ENCODE data around the gene ASCL3. TPM values are rescaled to one million over a fixed set of nuclear protein-coding genes. Genes with fewer than 3 reads are reported as not detected.

The ASCL3 gene
- total RNA-seq, 1 donor from 2014 or later = not detected

DNA sequence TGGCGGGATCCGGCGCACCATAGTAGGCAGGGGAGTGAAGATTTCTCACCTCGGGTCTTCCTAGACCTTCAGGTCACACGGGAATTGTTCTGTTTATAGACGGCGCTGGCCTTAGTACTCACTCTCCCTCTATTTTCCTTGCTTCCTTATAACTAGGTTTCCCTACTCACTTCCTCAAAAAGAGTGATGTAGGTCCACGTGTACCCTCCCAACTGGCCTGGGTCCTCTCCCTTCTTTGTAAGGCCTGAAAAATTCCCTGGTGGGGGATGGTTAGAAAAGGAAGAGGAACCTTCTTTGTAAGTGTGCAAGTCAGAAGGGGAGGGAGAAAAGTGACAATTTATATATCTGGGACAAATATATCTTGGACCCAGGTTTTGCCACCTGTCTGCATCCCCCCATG is 24.4 kb upstream of the ASCL3 start:
- H3K27ac ChIP-seq = no peak overlapping the region
- H3K36me3 ChIP-seq = no peaks in the 10 kb centered on the region
- no peaks in the 10 kb centered on the region for H3K27me3 ChIP-seq
- H3K9me3 ChIP-seq = no peaks in the 10 kb centered on the region
- no peak for TF ChIP-seq CTCF (IDR thresholded peaks at IDR 0.05)
- H3K4me1 ChIP-seq = peaks cover 18% of the 10 kb centered on the region
- no peak for ATAC-seq
- DNase-seq = no peak
- no peak overlapping the region for H3K4me3 ChIP-seq
- intact Hi-C loops (cut with DNase I) = no loop called here

DNA sequence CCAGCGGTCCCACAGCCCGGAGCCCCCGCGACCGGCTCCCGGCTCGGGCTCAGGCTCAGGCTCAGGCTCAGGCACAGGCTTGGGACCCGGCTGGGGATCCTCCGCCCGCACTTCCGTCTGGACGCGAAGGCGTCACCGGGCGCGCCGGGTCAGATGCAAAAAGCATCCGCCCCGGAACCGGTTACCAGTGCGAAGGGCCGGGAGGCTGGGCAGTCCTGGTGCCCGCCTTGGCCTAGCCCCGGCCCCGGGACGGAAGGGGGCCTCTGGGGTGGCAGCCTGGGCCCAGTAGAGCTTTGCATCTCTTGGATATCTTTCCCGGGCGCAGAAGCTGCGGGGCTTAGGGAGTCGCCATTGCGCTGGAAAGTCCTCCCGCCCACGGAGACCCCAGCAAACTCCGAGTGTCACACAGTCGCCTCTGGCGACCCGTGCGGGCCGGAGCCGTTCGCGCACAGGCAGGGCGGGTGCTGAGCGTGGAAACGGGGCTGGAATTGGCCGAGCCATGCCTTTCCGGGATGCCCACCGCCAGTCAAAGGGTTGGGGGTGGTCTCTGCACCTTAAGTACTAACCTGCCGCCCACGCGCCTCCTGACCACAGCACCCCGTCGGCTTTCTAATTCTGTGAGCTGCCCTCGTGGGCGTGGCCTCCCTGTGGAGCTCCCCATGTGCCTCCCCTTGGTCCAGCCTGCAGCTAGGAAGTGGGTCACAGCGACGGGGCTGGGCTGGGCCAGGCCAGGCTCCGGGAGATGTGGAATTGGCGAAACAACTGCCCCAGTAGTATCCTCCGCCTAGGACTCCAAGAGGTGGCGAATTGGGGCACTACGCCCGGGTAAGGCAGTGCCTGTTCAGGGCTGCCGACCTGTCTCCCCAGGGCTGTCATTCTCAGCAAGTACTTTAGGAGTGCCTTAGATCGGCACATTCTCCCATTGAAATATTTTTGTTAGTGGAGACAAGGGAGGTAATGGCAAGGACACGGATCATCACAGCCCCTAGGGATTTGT is 21.8 kb upstream of the ASCL3 start, which contains the start of gene TMEM9B:
Gene TMEM9B (minus strand): TSS at position 119 of the 997 bp plus-strand sequence. CDS start 129 bp downstream, outside the sequence.
- ATAC-seq (peak; percentile 95), DNase-seq (peak; percentile 97)
- intact Hi-C loops (cut with DNase I) = no loop called here
- Histone ChIP-seq H3K9me3 (no peaks in the 10 kb centered on the region), H3K4me3 (peak within 1 kb of the TSS; percentile 81), H3K27me3 (no peaks in the 10 kb centered on the region), H3K27ac (peak within 1 kb of the TSS; percentile 98), H3K36me3 (peaks cover 11% of the 10 kb centered on the region), H3K4me1 (peaks cover 32% of the 10 kb centered on the region)
- TF ChIP-seq CTCF (IDR thresholded peaks at IDR 0.05) = no peak

- Histone ChIP-seq H3K27me3 (no peaks in the 10 kb centered on the region), H3K9me3 (no peaks in the 10 kb centered on the region), H3K36me3 (peaks cover 11% of the 10 kb centered on the region), H3K27ac (peak overlapping the region; percentile 98), H3K4me1 (peaks cover 39% of the 10 kb centered on the region), H3K4me3 (peak overlapping the region; percentile 81)
- ATAC-seq = peak; percentile 86
- no peak for TF ChIP-seq CTCF (IDR thresholded peaks at IDR 0.05)
- intact Hi-C loops (cut with DNase I) = no loop called here
- DNase-seq = peak; percentile 94
Observed at GRCh38 chr11:8963569-8964323, 20.9 kb upstream of the ASCL3 start.

DNA sequence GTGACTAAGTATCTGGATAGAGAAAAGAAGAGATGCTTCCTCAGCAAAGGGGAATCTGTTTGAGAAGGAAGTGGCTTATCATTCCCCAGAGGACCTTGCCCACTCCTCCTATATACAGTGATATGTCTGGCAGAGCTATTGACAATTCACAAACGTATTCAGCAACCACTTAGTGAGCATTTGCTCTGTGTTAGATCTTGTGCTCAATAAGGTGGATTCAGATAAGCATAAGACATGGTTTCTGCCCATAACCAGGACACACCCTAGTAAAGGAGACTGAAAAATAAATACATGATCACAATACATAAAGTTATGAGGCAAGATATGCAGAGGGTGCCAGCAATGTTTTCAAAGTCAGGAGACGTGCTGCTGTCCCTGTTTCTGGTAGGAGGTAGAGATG is 20.0 kb upstream of the ASCL3 start:
- H3K27me3 ChIP-seq = no peaks in the 10 kb centered on the region
- peak overlapping the region; percentile 81 for H3K4me3 ChIP-seq
- peaks cover 11% of the 10 kb centered on the region for H3K36me3 ChIP-seq
- DNase-seq (no peak), ATAC-seq (no peak)
- no peaks in the 10 kb centered on the region for H3K9me3 ChIP-seq
- intact Hi-C loops (cut with DNase I) = no loop called here
- H3K27ac ChIP-seq = peak overlapping the region; percentile 98
- peaks cover 41% of the 10 kb centered on the region for H3K4me1 ChIP-seq
- TF ChIP-seq CTCF (IDR thresholded peaks at IDR 0.05) = no peak

DNA sequence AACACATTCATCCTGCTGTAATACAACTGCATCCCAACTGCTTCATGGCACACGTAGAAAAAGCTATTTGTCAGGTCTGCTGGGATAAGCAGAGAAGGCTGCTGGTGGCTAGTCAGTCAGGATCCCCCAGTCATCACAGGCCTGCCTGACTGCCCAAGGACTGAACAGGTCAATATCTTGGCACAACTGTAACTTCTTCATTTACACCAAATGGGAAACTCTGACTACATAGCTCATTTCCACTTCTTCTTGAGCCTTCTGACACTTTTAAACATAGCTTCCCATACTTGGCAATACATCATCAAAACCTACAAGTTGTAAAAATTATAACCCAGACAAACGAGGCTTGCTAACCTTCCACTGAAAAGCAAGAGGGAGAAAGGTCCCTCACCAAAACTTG is 18.6 kb upstream of the ASCL3 start:
- no peak for TF ChIP-seq CTCF (IDR thresholded peaks at IDR 0.05)
- H3K27ac ChIP-seq = no peak overlapping the region
- intact Hi-C loops (cut with DNase I) = no loop called here

More for the DNA sequence above, 18.6 kb upstream of the ASCL3 start:
- Histone ChIP-seq H3K27me3 (no peaks in the 10 kb centered on the region), H3K9me3 (no peaks in the 10 kb centered on the region), H3K36me3 (peaks cover 11% of the 10 kb centered on the region), H3K4me3 (no peak overlapping the region), H3K4me1 (peaks cover 41% of the 10 kb centered on the region)
- no peak for DNase-seq
- no peak for ATAC-seq

Data from upper lobe of right lung (tissue), 1 donor.